ENCODE results near the gene CKAP2L.

Gene CKAP2L

GRCh38 chr2:112705575-112705974, 58.8 kb downstream of the CKAP2L start:
- FAIRE-seq, result no peak

- no peak for FAIRE-seq
Measured at GRCh38 chr2:112703684-112704083, 60.7 kb downstream of the CKAP2L start.

- no peak for FAIRE-seq
Measured at GRCh38 chr2:112701052-112701451, 63.4 kb downstream of the CKAP2L start.

- no peak for FAIRE-seq
Measured at GRCh38 chr2:112699984-112700667, 64.3 kb downstream of the CKAP2L start.

- no peak for FAIRE-seq
Measured at GRCh38 chr2:112698834-112699515, 65.4 kb downstream of the CKAP2L start.

- FAIRE-seq, result no peak
Measured at GRCh38 chr2:112694182-112694581, 70.2 kb downstream of the CKAP2L start.

- FAIRE-seq, result no peak
Measured at GRCh38 chr2:112693596-112693995, 70.8 kb downstream of the CKAP2L start.

- FAIRE-seq, result no peak
Measured at GRCh38 chr2:112692918-112693317, 71.5 kb downstream of the CKAP2L start.

GRCh38 chr2:112692495-112692911, 71.9 kb downstream of the CKAP2L start:
- no peak for FAIRE-seq

GRCh38 chr2:112691881-112692281, 72.5 kb downstream of the CKAP2L start:
- FAIRE-seq, result no peak

- FAIRE-seq, result no peak
Measured at GRCh38 chr2:112690853-112691401, 73.5 kb downstream of the CKAP2L start.

- FAIRE-seq, result no peak
Measured at GRCh38 chr2:112688086-112688880, 76.1 kb downstream of the CKAP2L start.

- FAIRE-seq, result no peak
Measured at GRCh38 chr2:112687522-112687921, 76.9 kb downstream of the CKAP2L start.
